ENCODE measurements around the gene NUAK1. TPM values are rescaled to one million over a fixed set of nuclear protein-coding genes. Genes with fewer than 3 reads are reported as not detected.
"Not testable (repeated sequence)": the region's sequence is repeated elsewhere in the genome, so short reads cannot be mapped to it uniquely, and the experiment has no call there.

The NUAK1 gene
- total RNA-seq, 1 donor from 2014 or later = not detected

DNA sequence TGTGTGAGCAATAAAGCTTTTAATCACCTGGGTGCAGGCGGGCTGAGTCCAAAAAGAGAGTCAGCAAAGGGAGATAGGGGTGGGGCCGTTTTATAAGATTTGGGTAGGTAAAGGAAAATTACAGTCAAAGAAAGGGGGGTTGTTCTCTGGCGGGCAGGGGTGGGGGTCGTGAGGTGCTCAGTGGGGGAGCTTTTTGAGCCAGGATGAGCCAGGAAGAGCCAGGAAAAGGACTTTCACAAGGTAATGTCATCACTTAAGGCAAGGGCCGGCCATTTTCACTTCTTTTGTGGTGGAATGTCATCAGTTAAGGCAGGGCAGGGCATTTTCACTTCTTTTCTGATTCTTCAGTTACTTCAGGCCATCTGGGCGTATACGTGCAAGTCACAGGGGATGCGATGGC, 3.2 kb upstream of the NUAK1 start:
- not testable (repeated sequence) for H3K4me1 Mint-ChIP-seq (ENCODE audit: low read depth)

DNA sequence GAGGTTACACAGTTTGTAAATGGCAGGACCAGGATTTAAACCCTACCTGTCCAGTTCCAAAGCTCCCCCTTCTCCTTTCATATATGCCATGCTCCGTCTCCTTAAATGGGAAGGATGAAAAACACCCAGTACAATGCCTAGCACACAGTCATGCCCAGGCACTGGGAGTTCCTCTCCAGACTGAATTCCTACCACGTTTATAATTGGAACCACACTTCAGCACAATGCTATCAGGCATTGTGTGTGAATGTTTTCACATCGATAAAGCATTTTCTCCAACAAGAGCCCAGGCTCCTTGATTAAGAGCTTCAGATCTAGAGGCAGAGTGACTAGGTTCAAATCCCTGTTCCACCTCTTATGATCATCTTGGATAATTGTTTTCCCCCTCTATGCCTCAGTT, 2.7 kb upstream of the NUAK1 start:
- Mint-ChIP-seq H3K9me3 (no peaks in the 10 kb centered on the region), H3K36me3 (ENCODE audit: low read depth) (peaks cover 3% of the 10 kb centered on the region), H3K4me1 (ENCODE audit: low read depth) (no peaks in the 10 kb centered on the region), H3K27me3 (ENCODE audit: insufficient read depth) (peaks cover 42% of the 10 kb centered on the region), H3K27ac (no peak overlapping the region), H3K4me3 (no peak overlapping the region)
- intact Hi-C loops (cut with micrococcal nuclease) = no loop called here
- no peak for DNase-seq (ENCODE audit: low spot score)

More for the DNA sequence above, 3.2 kb upstream of the NUAK1 start:
- H3K27me3 Mint-ChIP-seq (ENCODE audit: insufficient read depth) = peaks cover 40% of the 10 kb centered on the region
- H3K4me3 Mint-ChIP-seq; intact Hi-C loops (cut with micrococcal nuclease); H3K9me3 Mint-ChIP-seq; H3K36me3 Mint-ChIP-seq (ENCODE audit: low read depth); DNase-seq (ENCODE audit: low spot score); H3K27ac Mint-ChIP-seq: not testable (repeated sequence)

DNA sequence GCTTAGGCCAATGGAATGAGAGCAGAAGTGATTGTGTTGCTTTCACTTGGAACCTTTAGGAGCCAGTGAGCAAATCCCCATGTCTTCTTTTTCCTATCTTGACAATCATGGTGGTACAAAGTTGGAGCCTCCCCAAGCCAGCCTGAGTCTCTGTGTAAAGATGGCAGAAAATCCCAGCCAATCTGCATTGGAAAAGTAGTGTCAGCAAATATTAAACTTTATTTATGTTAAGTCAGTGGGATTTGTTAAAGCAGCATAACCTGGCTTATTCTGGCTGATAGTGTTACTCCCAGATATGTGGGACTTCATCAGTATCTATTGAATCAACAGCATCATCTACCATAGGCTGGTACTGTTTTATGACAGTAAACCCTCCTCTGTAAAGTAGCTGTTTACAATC, 2.2 kb upstream of the NUAK1 start:
- H3K27ac Mint-ChIP-seq = no peak overlapping the region
- peaks cover 46% of the 10 kb centered on the region for H3K27me3 Mint-ChIP-seq (ENCODE audit: insufficient read depth)
- H3K9me3 Mint-ChIP-seq = no peaks in the 10 kb centered on the region
- no peak for DNase-seq (ENCODE audit: low spot score)
- peaks cover 3% of the 10 kb centered on the region for H3K36me3 Mint-ChIP-seq (ENCODE audit: low read depth)
- H3K4me3 Mint-ChIP-seq = no peak overlapping the region
- intact Hi-C loops (cut with micrococcal nuclease) = no loop called here
- no peaks in the 10 kb centered on the region for H3K4me1 Mint-ChIP-seq (ENCODE audit: low read depth)

DNA sequence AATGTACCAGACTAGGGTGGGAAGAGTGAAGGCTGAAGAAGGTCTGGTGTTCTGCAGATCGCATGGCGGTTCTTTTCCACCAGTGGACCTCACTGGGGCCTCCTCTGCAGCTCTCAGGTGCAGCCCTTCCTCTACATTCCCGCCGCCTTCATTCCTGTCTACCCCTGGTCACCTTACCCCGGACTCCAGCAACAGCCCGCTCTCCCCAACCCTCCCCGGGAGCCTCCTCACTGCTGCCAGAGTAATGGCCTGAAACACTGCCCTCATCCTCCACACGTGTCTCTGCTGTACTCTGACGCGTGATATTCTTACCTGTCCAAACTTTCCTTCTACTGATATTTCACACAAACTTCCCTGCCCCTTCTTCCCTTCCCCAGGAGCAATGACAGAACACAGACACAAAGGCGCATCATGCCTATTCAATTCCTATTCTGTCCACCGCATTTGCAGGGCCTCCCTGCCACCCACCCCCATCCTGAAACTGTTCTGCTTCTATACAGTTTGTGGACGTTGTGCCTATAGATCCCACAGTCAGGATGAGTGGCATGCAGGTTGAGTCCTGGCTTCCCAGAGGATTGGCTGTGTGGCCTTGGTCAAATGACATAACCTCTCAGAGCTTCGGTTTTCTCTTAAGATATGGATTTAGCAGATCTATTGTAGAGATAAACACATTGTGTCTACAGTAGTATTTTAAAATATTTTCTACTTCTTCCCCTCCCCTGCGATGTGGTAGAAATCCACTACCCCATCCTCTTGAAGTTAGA, 1.7 kb upstream of the NUAK1 start:
- peak overlapping the region; percentile 52 for H3K4me3 Mint-ChIP-seq
- H3K9me3 Mint-ChIP-seq = no peaks in the 10 kb centered on the region
- peaks cover 46% of the 10 kb centered on the region for H3K27me3 Mint-ChIP-seq (ENCODE audit: insufficient read depth)
- DNase-seq (ENCODE audit: low spot score) = no peak
- no peaks in the 10 kb centered on the region for H3K4me1 Mint-ChIP-seq (ENCODE audit: low read depth)
- H3K36me3 Mint-ChIP-seq (ENCODE audit: low read depth) = peaks cover 3% of the 10 kb centered on the region
- no peak overlapping the region for H3K27ac Mint-ChIP-seq
- intact Hi-C loops (cut with micrococcal nuclease) = no loop called here

DNA sequence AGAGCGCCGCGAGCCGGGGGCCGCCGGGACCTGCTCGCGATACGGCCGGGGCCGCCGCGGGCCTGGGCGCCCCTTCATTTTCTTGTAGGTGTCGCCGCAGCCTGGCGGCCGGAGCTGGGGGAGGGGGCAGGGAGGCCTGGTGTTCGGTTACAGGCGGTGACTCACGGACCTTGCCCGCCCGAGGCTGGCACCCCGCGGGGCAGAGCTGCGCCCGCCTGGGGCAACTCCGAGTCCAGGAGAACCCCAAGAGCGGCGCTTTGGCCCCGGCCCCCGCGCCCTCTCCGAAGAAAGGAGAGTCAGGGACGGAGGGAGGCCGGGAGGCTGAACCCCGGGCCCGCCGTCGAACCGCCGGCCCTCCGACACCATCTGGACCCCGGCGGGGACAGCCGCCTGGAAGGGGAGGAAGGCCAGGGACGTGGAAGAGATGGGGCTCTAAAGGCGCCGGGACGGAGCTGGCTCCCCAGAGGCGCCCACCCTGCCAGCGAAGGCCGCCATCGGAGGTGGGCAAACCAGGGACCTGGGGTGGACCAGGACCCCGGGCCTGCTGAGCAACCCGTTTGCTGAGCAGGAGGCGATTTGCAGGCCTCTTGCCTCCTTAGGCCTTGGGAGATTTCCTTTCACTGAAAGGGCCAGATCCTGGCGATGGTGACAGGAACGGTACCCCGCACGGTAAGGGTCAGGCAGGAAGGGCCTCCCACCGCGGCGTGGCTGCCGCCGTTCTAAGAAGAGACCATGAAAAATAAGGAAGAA, 843 bp upstream of the NUAK1 start:
- intact Hi-C loops (cut with micrococcal nuclease) = no loop called here
- Mint-ChIP-seq H3K4me1 (ENCODE audit: low read depth) (no peaks in the 10 kb centered on the region), H3K36me3 (ENCODE audit: low read depth) (peaks cover 3% of the 10 kb centered on the region), H3K27me3 (ENCODE audit: insufficient read depth) (peaks cover 46% of the 10 kb centered on the region), H3K27ac (no peak overlapping the region), H3K9me3 (no peaks in the 10 kb centered on the region), H3K4me3 (no peak overlapping the region)
- no peak for DNase-seq (ENCODE audit: low spot score)

GRCh38 chr12:106138357-106138632, 459 bp downstream of the NUAK1 start:
- Mint-ChIP-seq H3K4me3 (peak overlapping the region; percentile 59), H3K9me3 (no peaks in the 10 kb centered on the region), H3K27ac (no peak overlapping the region), H3K27me3 (ENCODE audit: insufficient read depth) (peaks cover 50% of the 10 kb centered on the region), H3K4me1 (ENCODE audit: low read depth) (no peaks in the 10 kb centered on the region), H3K36me3 (ENCODE audit: low read depth) (peaks cover 3% of the 10 kb centered on the region)
- intact Hi-C loops (cut with micrococcal nuclease) = no loop called here
- no peak for DNase-seq (ENCODE audit: low spot score)

DNA sequence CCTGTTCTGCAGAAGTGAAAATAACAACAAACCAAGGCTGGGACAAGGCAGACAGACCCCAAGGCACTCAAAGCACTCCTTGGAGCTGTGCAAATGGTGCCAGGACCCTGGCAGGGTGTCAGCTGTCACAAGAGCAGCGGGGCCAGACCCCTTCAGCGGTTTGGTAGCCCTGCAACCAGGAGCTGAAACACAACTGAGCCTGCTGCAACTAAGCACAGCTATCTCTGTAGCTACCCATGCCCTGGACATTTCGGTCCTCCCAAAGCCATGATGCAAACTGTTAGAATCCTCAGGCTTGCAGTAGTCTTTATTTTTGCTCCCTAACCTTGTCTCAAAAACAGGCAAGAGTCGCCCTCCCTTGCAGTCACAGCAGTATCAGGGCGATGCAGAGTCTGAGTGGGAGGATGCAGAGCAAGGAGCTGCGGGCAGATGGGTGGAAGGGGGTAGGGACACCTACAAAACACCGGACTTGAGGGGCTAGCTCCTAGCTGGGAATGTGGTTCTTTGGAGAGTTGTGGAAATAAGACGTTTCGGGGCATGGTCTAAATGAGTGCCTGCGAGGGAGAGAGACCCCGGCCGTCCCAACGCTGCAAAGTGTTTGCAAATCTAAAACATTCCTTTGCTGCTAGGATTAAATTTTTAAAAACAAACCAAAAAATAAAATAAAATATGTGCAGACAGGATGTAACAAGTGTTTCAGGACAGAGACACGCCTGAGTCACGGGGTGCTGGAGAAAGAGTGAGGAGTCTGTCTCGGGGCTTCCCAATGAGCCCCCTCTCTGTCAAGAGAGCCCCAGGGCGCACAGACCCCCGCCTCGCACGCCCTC, 1.0 kb downstream of the NUAK1 start:
- Mint-ChIP-seq H3K36me3 (ENCODE audit: low read depth) (peaks cover 3% of the 10 kb centered on the region), H3K27me3 (ENCODE audit: insufficient read depth) (peaks cover 48% of the 10 kb centered on the region), H3K27ac (no peak overlapping the region), H3K9me3 (no peaks in the 10 kb centered on the region), H3K4me1 (ENCODE audit: low read depth) (no peaks in the 10 kb centered on the region), H3K4me3 (peak overlapping the region; percentile 59)
- intact Hi-C loops (cut with micrococcal nuclease) = no loop called here
- DNase-seq (ENCODE audit: low spot score) = no peak

GRCh38 chr12:106136263-106136662, 2.5 kb downstream of the NUAK1 start:
- H3K36me3 Mint-ChIP-seq (ENCODE audit: low read depth) = peaks cover 3% of the 10 kb centered on the region
- no peak overlapping the region for H3K27ac Mint-ChIP-seq
- no peaks in the 10 kb centered on the region for H3K9me3 Mint-ChIP-seq
- H3K4me3 Mint-ChIP-seq = no peak overlapping the region
- intact Hi-C loops (cut with micrococcal nuclease) = loop anchor here (1.0 kb wide), 2 partner anchors 431 to 716 kb away; no protein-coding TSS in a partner anchor
- peaks cover 39% of the 10 kb centered on the region for H3K27me3 Mint-ChIP-seq (ENCODE audit: insufficient read depth)
- no peaks in the 10 kb centered on the region for H3K4me1 Mint-ChIP-seq (ENCODE audit: low read depth)
- peak; percentile 48 for DNase-seq (ENCODE audit: low spot score)

DNA sequence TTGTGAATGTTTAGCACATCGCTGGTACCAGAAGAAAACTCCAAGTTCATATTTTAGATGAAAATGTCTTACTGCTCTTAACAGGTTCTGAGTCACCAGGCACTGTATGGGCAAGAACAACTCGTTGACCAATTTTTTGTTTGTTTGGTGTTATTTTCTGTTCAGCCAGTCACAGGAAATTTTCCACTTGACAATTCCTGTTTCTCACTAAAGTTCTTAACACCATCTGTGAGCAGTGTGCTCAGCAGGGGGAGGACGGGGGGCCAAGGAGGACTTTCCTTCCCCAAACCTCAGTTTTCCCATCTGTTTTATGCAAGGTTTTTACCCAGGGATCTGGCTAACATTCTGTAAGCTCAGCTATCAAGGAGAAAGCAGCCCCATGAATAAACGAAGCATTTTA, 3.0 kb downstream of the NUAK1 start:
- Mint-ChIP-seq H3K36me3 (ENCODE audit: low read depth) (peaks cover under 1% of the 10 kb centered on the region), H3K27ac (no peak overlapping the region), H3K4me3 (no peak overlapping the region), H3K9me3 (no peaks in the 10 kb centered on the region), H3K27me3 (ENCODE audit: insufficient read depth) (peaks cover 34% of the 10 kb centered on the region), H3K4me1 (ENCODE audit: low read depth) (no peaks in the 10 kb centered on the region)
- no peak for DNase-seq (ENCODE audit: low spot score)
- intact Hi-C loops (cut with micrococcal nuclease) = loop anchor here (1.0 kb wide), 2 partner anchors 430 to 715 kb away; no protein-coding TSS in a partner anchor

- Mint-ChIP-seq H3K27me3 (ENCODE audit: insufficient read depth) (peaks cover 27% of the 10 kb centered on the region), H3K4me1 (ENCODE audit: low read depth) (no peaks in the 10 kb centered on the region), H3K9me3 (no peaks in the 10 kb centered on the region), H3K27ac (no peak overlapping the region), H3K4me3 (no peak overlapping the region), H3K36me3 (ENCODE audit: low read depth) (no peaks in the 10 kb centered on the region)
- intact Hi-C loops (cut with micrococcal nuclease) = no loop called here
- DNase-seq (ENCODE audit: low spot score) = no peak
Measured at GRCh38 chr12:106135075-106135474, 3.7 kb downstream of the NUAK1 start.

DNA sequence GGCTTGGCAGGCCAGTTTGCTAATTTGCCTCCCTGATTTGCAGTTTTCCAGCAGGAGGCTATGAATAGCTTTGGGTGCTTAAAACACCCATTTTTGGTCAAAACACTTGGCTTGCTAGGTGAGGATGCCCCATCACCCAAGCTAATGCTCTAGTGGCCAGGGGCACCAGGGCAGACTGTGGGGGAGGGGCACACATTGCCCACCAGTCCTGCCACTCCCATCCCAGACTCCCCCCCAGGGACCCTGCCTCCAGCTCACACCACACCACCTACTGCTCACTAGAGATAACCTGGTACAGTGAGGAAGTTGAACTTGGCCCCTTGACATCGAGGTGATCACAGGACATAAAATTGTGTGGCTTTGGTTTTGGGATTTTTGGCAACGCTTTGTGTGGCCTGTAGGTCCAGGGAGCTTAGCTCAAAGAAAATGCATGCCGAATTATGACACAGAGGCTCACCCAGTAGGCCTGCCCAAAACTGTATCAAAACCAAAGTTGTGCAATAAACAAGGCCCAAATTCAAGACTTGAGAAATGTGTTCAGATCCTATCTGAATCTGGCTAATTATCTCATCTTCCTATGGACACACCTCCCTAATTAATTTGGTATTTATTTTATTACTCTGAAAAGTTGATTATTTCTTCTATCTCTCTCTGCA, 4.3 kb downstream of the NUAK1 start:
- no peaks in the 10 kb centered on the region for H3K9me3 Mint-ChIP-seq
- intact Hi-C loops (cut with micrococcal nuclease) = no loop called here
- no peaks in the 10 kb centered on the region for H3K36me3 Mint-ChIP-seq (ENCODE audit: low read depth)
- H3K4me1 Mint-ChIP-seq (ENCODE audit: low read depth) = no peaks in the 10 kb centered on the region
- no peak overlapping the region for H3K27ac Mint-ChIP-seq
- peaks cover 25% of the 10 kb centered on the region for H3K27me3 Mint-ChIP-seq (ENCODE audit: insufficient read depth)
- no peak overlapping the region for H3K4me3 Mint-ChIP-seq
- no peak for DNase-seq (ENCODE audit: low spot score)

- Mint-ChIP-seq H3K9me3 (no peaks in the 10 kb centered on the region), H3K27ac (no peak overlapping the region), H3K4me3 (no peak overlapping the region), H3K27me3 (ENCODE audit: insufficient read depth) (peaks cover 27% of the 10 kb centered on the region), H3K4me1 (ENCODE audit: low read depth) (no peaks in the 10 kb centered on the region), H3K36me3 (ENCODE audit: low read depth) (no peaks in the 10 kb centered on the region)
- intact Hi-C loops (cut with micrococcal nuclease) = no loop called here
- DNase-seq (ENCODE audit: low spot score) = no peak
Measured at GRCh38 chr12:106133136-106134087, 5.3 kb downstream of the NUAK1 start.

Data from activated T-helper 1 cell treated with anti-CD3 and anti-CD28 coated beads, Interleukin-12 subunit alpha, Interleukin-12 subunit beta, Interleukin-2, Interleukin-4 antibody, amounts not matched to agents 30 ng/mL and 10 ng/mL and 1 ng/mL, durations not matched to agents 14 hours and 24 hours and 36 hours (primary cell).